Body of pancreas (tissue), 4 donors: ENCODE measurements around the gene CCL16. TPM values are rescaled to one million over a fixed set of nuclear protein-coding genes. Genes with fewer than 3 reads are reported as not detected.
"Not testable (repeated sequence)": the region's sequence is repeated elsewhere in the genome, so short reads cannot be mapped to it uniquely, and the experiment has no call there.

ENCODE experiments used
- ATAC-seq: fragments of 150-250 bp; one replicate; pipeline ENCODE4 v1.9.1; 2016
- DNase-seq, 4 donors: peaks; one replicate each; pipeline ENCODE4 v3.0.0-alpha.2; 2019
- H3K27ac ChIP-seq, 4 donors: fragments of 200-600 bp; sonication (generic); 1 replicate in 3 of 4; 2 replicates in 1 of 4; pipeline versions ENCODE4 v1.5.1 to v1.6.1; 2016 to 2019; ENCODE audit warnings: mild to moderate bottlenecking in 1 of 4, mixed read lengths in 1 of 4, moderate library complexity in 1 of 4
- H3K27me3 ChIP-seq, 2 donors: fragments of 200-600 bp; sonication (generic); one replicate each; pipeline ENCODE4 v1.6.0; 2016; ENCODE audit warnings: mild to moderate bottlenecking in 1 of 2
- H3K36me3 ChIP-seq, 2 donors: fragments of 200-600 bp; sonication (generic); replicated peaks in 1 of 2; 2 replicates each; pipeline ENCODE4 v1.5.1; 2016; ENCODE audit warnings: low read depth in 2 of 2; ENCODE audit not compliant: insufficient read depth in 1 of 2
- H3K4me1 ChIP-seq: fragments of 200-600 bp; sonication (generic); one replicate; pipeline ENCODE4 v1.6.0; 2016
- H3K4me3 ChIP-seq, 2 donors: fragments of 200-600 bp; sonication (generic); 1 replicate in 1 of 2; 2 replicates in 1 of 2; pipeline ENCODE4 v1.5.1; 2016 to 2019
- H3K9me3 ChIP-seq, 3 donors: fragments of 200-600 bp; sonication (generic); 1 replicate in 2 of 3; 2 replicates in 1 of 3; pipeline ENCODE4 v1.5.1; 2016
- POLR2A ChIP-seq, 3 donors: fragments of 450-650 bp; IDR thresholded peaks; one replicate each; pipeline ENCODE4 v1.6.1; 2016; ENCODE audit warnings: antibody characterized with exemption in 3 of 3, mild to moderate bottlenecking in 2 of 3
- WGBS, 2 donors: methylation state at CpG; one replicate each; pipeline ENCODE4 v1.1.5; 2017; 5-methylcytosine and 5-hydroxymethylcytosine counted together
- intact Hi-C: fragments of 100-400 bp; cut with DNase I; formaldehyde crosslinking; loops from one replicate; pipeline ENCODE4 v1.15.1; 2023
- total RNA-seq, 2 donors: library from RNA; depleted of rRNA; stranded (reverse); fragments of >200 nt; gene quantifications; one replicate each; pipeline ENCODE4 v1.1.0, GENCODE V29; 2016
- TF ChIP-seq, protein P1 (sequence below), 7 experiments: fragments of 450-650 bp in 4 of 7; fragments of 200-600 bp in 3 of 7; sonication (generic) in 3 of 7; IDR thresholded peaks; one replicate each; pipeline ENCODE4 v1.5.1; 2016 to 2019; ENCODE audit warnings: antibody characterized with exemption in 7 of 7

Gene CCL16
- total RNA-seq, 2 donors from 2014 or later, result 0.78 TPM; not detected in 1

- WGBS, 2 donors, result 64 to 78% methylated on average over 2 of the region's 2 CpGs
- H3K27me3 ChIP-seq, result no peaks in the 10 kb centered on the region
- peaks cover 8% of the 10 kb centered on the region for H3K4me1 ChIP-seq
- no peak for DNase-seq
- TF ChIP-seq POLR2A (IDR thresholded peaks at IDR 0.05), result no peak
- TF ChIP-seq, protein P1, sequence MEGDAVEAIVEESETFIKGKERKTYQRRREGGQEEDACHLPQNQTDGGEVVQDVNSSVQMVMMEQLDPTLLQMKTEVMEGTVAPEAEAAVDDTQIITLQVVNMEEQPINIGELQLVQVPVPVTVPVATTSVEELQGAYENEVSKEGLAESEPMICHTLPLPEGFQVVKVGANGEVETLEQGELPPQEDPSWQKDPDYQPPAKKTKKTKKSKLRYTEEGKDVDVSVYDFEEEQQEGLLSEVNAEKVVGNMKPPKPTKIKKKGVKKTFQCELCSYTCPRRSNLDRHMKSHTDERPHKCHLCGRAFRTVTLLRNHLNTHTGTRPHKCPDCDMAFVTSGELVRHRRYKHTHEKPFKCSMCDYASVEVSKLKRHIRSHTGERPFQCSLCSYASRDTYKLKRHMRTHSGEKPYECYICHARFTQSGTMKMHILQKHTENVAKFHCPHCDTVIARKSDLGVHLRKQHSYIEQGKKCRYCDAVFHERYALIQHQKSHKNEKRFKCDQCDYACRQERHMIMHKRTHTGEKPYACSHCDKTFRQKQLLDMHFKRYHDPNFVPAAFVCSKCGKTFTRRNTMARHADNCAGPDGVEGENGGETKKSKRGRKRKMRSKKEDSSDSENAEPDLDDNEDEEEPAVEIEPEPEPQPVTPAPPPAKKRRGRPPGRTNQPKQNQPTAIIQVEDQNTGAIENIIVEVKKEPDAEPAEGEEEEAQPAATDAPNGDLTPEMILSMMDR (IDR thresholded peaks at IDR 0.05), result no peak
- H3K36me3 ChIP-seq, result no peaks in the 10 kb centered on the region
- intact Hi-C loops, result no loop called here
- no peak overlapping the region for H3K27ac ChIP-seq
- ATAC-seq, result no peak
- no peak overlapping the region for H3K4me3 ChIP-seq
- H3K9me3 ChIP-seq, result no peaks in the 10 kb centered on the region
Observed at GRCh38 chr17:36019423-36019822, 38.1 kb upstream of the CCL16 start.

DNA sequence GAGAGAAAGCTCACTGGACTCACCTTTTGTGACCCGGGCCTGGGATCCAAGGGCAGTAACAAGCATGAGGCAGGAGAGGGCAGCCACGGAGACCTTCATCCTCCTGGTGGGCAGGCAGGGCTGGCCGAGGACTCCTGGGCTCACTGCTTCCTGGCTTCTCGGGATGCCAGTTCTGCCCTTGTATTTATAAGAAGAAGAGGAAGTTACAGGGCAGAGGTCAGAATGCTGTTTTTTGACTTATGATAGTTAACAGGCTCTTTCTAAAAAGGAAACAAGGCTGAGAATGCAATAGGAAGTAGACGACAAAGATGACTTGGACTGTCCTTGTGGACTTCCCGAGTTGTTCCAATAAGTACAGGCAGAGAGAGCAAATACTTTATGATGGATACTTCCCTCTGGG is 36.5 kb upstream of the CCL16 start, which contains the start of gene CCL23:
TSS of gene CCL23 (minus strand) at position 174 of the 400 bp plus-strand sequence. CDS start at position 99, 75 bp downstream.
- ATAC-seq (no peak), DNase-seq (peak in 1 of 4 donors; percentile 2)
- TF ChIP-seq, protein P1 (IDR thresholded peaks at IDR 0.05), result no peak
- no peak for TF ChIP-seq POLR2A (IDR thresholded peaks at IDR 0.05)
- no peak within 1 kb of the TSS for H3K4me3 ChIP-seq
- intact Hi-C loops, result no loop called here
- H3K27ac ChIP-seq, result no peak within 1 kb of the TSS
- WGBS, 2 donors, result 35 to 51% methylated on average over 6 of the region's 6 CpGs
- H3K36me3 ChIP-seq, result no peaks in the 10 kb centered on the region
- no peaks in the 10 kb centered on the region for H3K27me3 ChIP-seq
- no peaks in the 10 kb centered on the region for H3K4me1 ChIP-seq
- no peaks in the 10 kb centered on the region for H3K9me3 ChIP-seq

DNA sequence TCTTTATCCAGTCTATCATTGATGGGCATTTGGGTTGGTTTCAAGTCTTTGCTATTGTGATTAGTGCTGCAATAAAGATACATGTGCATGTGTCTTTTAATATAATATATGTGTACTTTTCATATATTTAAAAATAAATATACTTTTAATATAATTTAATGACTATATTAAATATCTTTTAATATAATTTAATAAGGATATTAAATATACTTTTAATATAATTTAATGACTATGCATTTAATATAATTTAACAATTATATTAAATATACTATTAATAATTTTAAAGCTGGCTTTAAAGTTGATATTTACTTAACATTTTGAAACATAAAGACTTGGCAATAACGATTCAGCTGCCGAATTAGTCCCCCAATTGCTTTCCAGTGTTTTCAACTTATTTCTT is 35.3 kb upstream of the CCL16 start:
- intact Hi-C loops, result no loop called here
- TF ChIP-seq, protein P1 (IDR thresholded peaks at IDR 0.05), result no peak
- no peak for TF ChIP-seq POLR2A (IDR thresholded peaks at IDR 0.05)
- Histone ChIP-seq H3K9me3 (no peaks in the 10 kb centered on the region), H3K27ac (no peak overlapping the region), H3K4me3 (no peak overlapping the region), H3K36me3 (no peaks in the 10 kb centered on the region), H3K27me3 (no peaks in the 10 kb centered on the region), H3K4me1 (no peaks in the 10 kb centered on the region)
- ATAC-seq (no peak), DNase-seq (no peak)
- WGBS, 2 donors, result 85 to 86% methylated on average over 2 of the region's 2 CpGs

DNA sequence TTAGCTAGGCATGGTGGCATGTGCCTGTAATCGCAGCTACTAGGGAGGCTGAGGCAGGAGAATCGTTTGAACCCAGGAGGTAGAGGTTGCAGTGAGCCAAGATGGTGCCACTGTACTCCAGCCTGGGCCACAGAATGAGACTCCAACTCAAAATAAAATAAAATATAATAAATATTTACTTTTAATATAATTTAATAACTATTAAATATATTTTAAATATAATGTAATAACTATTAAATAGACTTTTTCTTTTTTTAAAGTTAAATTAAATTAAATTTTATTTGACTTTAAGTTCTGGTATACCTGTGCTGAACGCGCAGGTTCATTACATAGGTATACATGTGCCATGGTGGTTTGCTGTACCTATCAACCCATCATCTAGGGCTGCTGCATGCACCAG is 34.6 kb upstream of the CCL16 start:
- 85 to 86% methylated on average over 4 of the region's 4 CpGs for WGBS, 2 donors
- H3K9me3 ChIP-seq, DNase-seq, H3K27ac ChIP-seq, H3K36me3 ChIP-seq, ATAC-seq, H3K4me1 ChIP-seq, H3K27me3 ChIP-seq, H3K4me3 ChIP-seq, intact Hi-C loops: not testable (repeated sequence)

DNA sequence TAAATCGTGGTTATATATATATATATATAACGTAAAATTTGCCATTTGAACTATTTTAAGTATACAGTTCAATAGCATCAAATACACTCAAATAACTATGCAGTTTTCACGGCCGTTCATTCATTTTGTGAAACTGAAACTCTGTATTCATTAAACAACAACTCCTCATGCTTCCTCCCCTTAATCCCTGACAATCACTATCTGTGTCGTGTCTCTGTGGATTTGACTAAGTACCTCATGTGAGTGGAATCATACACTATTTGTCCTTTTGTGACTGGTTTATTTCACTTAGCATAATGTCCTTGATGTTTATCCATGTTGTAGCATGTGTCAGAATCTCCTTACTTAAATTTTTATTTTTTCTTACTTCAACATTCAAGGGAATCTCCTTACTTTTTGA is 33.6 kb upstream of the CCL16 start:
- no peak for TF ChIP-seq POLR2A (IDR thresholded peaks at IDR 0.05)
- TF ChIP-seq, protein P1 (IDR thresholded peaks at IDR 0.05), result no peak
- intact Hi-C loops, result no loop called here
- ATAC-seq (no peak), DNase-seq (no peak)
- H3K9me3 ChIP-seq, result no peaks in the 10 kb centered on the region
- H3K36me3 ChIP-seq, result no peaks in the 10 kb centered on the region
- no peaks in the 10 kb centered on the region for H3K4me1 ChIP-seq
- H3K27ac ChIP-seq, result no peak overlapping the region
- H3K27me3 ChIP-seq, result no peaks in the 10 kb centered on the region
- WGBS, 2 donors, result 59 to 71% methylated on average over 5 of the region's 5 CpGs
- no peak overlapping the region for H3K4me3 ChIP-seq
